GM18873 (cell line): ENCODE data around the gene TMCO4.
"Not testable (repeated sequence)": the region's sequence is repeated elsewhere in the genome, so short reads cannot be mapped to it uniquely, and the experiment has no call there.

Experiments used
- ATAC-seq: cut with Tn5 transposase; IDR thresholded peaks from one replicate; pipeline ENCODE4 v1.9.1; 2021; ENCODE audit warnings: mild to moderate bottlenecking, moderate library complexity, moderate number of reproducible peaks; ENCODE audit not compliant: unreplicated experiment, low FRiP score

TMCO4 gene

DNA sequence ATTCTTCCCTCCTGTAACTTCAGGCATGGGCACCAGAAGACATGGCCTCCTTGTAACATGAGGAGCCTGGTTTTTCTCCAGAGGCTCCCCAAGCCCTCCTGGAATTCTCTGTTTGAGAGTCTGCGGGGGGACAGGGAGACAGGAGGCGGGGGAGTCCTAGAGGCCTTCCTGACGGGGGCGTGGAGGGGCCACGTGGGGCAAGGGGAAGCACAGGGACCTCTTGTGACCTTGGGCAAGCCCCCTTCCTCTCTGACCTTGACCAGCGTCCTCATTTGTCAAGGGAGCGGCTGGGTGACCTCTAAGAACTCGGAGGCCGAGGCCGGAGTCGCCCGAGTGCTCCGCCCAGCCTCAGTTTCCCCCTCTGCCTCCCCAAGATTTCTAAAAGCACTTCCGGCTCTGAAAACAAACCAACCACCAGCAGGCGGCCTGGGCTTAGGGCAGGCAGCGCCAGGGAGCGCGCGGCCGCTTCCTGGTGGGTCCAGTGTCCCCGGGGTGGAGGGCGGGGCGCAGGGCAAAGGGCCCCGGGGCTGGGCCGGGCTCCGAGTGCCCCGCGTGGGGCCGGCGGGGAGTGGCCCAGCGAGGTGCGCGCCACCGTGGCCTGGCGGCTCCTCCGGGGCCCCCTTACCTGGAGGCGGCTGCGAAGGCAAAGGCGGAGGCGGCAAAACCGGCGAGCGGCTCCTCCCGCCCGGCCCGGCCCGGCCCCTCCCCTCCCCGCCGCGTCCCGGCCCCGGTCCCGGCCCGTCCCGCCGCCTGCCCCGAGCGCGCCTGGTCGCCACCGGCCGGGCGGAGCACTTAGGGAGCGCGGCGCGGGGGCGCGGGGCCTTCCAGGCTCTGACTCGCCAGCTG lies at the start of gene TMCO4:
TMCO4 (minus strand) TSS at position 687 of the 846 bp plus-strand sequence. CDS start 19,158 bp downstream, outside the sequence.
- no peak for ATAC-seq

GRCh38 chr1:19849307-19849706 lies 49.6 kb upstream of the TMCO4 start:
- ATAC-seq, result not testable (repeated sequence)

GRCh38 chr1:19847334-19847733 lies 47.6 kb upstream of the TMCO4 start:
- ATAC-seq, result not testable (repeated sequence)

DNA sequence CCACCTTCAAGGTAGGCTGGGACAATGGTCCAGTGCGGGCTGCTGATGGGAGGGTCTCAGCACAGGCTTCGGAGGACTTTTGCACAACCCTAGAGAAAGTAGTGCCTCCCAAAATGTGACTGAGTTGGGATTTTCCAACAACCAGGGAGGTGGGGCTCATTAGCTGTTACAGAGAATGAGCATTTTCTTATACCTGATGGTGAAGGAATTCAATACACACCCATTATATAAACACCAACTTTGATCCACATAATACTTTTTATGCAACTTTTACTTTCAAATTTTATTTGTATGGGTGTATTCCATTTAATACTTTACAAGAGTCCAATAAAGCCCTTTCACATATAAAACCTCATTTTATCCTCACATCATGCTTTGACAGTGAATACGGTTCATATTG lies 46.6 kb upstream of the TMCO4 start:
- no peak for ATAC-seq

GRCh38 chr1:19845555-19845954 lies 45.8 kb upstream of the TMCO4 start:
- ATAC-seq, result no peak

GRCh38 chr1:19844731-19845495 lies 45.2 kb upstream of the TMCO4 start:
- ATAC-seq, result no peak

DNA sequence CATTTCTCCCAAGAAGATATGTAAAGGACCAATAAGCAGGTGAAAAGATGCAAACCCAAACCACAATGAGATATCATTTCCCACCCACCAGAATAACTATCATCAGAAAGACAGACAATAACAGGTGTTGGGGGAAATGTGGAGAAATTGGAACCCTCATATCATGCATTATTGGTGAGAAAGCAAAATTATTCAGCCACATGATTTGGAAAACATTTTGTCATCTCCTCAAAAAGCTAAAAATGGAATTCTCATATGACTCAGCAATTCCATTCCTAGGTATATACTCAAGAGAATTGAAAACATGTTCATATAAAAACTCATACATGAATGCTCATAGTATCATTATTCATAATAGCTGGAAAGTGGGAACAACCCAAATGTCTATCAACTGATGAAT lies 40.5 kb upstream of the TMCO4 start:
- no peak for ATAC-seq

DNA sequence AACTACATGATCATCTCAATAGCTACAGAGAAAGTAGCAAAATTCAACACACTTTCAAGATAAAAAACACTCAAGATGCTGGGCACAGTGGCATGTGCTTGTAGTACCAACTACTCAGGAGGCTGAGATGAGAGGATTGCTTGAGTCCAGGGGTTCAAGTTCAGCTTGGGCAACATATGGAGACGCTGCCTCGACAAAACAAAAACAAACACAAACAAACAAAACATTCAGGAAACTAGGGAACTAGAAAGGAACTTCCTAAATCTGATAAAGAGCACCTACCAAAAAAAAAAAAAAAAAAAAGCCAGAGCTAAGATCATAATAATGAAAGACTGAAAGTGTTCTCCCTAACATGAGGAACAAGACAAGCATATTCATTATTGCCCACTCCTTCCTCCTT lies 38.1 kb upstream of the TMCO4 start:
- ATAC-seq, result no peak

- ATAC-seq, result no peak
These were observed 35.9 kb upstream of the TMCO4 start for GRCh38 chr1:19835578-19835977.

DNA sequence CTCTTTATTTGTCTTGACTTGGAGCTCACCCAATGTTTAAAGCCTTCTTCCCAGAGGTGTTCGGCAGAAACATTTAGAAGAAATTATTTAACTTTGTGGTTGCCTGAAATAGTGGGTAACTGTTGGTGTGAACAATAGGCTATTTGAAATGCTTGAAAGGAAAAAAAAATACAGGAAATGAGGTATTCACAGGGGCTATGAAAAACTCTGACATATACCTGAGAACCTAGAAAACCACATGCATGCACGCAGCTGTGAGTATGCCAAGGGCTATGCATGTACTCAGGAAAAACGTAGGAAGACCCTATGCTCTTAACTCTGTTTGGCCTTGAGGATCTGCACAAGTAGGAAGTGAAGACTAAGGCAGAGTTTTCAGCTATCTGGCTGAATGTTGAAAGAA lies 31.7 kb upstream of the TMCO4 start:
- no peak for ATAC-seq

GRCh38 chr1:19828546-19828945 lies 28.8 kb upstream of the TMCO4 start:
- no peak for ATAC-seq

DNA sequence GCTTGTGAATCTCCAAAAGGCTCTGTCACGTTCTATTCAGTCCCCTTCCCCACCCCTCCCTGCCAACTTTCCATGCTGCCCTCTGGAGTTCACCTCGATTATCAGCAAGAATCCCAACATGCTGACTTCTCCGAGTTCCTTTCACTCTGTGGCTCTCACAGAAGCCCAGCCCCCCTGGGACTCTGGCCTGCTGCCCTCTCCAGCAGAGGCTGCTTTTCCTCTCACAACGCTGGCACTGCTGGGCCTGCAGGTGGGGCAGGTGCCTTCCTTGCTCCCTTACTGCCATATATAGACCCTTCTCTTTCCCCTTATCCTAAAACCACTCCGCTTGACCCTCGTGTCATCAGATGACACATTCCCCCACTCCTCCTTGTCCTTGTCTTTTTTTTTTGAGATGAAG lies 25.6 kb upstream of the TMCO4 start:
- no peak for ATAC-seq

DNA sequence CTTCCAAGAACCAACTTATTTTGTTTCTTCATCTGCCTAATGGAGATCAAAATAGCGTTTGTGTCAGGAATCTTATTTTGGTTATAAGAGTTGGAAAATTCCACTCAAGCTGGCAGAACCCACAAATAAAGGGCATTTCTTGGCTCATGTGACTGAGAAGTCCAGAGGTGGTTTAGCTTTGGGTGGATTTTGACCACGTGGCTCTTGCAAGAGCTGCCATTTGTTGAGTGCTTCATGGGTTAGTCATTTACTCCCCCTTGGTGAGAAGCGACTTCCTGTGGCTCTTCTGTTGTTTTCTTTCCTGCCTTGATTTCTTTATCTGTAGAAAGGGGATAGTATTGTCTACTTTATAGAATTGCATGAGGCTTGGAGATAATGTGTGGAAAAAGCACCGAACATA lies 24.8 kb upstream of the TMCO4 start:
- no peak for ATAC-seq

DNA sequence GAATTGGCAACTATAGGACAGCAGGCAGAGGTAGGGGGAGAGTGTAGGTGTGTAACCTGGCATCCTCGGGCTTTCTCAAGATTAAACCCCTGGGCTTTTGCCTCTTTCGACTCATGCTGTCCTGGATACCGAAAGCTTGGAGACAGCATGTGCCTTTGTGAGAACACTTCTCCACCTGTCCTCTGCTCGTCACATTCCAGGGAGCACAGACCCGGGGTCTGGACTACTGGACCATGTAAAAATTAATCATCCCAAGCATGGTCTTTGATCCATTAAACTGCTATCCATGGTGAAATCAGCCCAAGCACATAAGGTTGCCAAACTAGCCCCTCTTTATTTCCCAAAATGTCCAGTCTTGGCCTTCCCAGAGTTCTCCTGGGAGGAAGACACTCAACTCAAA lies 24.3 kb upstream of the TMCO4 start:
- ATAC-seq, result no peak

- ATAC-seq, result no peak
These were observed 20.0 kb upstream of the TMCO4 start for GRCh38 chr1:19819701-19820100.

- ATAC-seq, result no peak
These were observed 18.6 kb upstream of the TMCO4 start for GRCh38 chr1:19818324-19818723.

GRCh38 chr1:19817160-19817559 lies 17.4 kb upstream of the TMCO4 start:
- ATAC-seq, result no peak

GRCh38 chr1:19816737-19817086 lies 17.0 kb upstream of the TMCO4 start:
- not testable (repeated sequence) for ATAC-seq

DNA sequence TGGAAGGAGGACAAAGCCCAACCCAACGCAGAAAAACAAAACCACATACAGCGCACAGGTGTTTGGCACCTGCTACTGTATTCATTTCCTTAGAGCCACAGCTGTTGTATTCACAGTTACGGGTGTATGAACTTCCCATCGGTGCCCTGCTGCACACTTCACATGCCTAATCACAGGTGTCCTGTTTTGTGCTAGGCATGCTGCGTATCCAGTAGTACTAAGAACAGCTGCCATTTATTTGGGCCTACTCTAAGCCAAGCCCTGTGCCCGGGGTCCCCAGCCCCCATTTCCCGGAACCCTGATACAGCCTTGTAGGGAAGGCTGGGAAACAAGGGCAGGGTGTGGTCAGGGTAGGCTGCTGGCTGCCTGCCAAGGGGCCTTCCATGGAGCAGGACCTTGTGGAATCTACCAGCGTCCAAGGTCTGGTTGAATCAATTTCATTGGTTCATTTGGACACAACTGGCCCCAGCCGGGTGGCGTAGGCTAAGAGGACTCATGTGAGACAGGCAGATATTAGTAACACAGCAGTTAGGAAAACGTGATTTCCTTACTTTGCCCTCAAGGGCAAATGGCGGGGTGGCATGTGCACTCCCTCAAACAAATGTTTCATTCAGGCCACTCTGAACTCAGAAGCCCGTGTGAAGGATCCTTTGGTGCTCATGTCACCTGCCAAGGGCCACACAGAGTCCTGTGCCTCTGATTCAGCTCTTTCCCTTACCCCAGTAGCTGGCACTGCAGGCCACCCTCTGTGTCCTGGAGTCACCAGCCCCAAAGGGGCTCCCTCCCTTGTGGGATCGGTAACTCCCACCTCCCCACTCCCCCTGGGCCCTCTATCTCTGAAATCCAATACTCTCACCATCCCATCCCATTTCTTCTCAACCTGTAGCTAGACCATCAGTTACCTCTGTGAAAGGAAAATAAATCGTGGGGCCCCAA lies 16.4 kb upstream of the TMCO4 start:
- no peak for ATAC-seq

GRCh38 chr1:19814681-19815503 lies 15.2 kb upstream of the TMCO4 start, which contains the start of gene RNF186:
RNF186 (minus strand) TSS chr1:19815283; CDS start chr1:19815101, 182 bp downstream.
- ATAC-seq, result no peak
